ENCODE results near the gene MYMX. TPM values are rescaled to one million over a fixed set of nuclear protein-coding genes. Genes with fewer than 3 reads are reported as not detected.

The MYMX gene
- polyA plus RNA-seq, 1 experiment: not detected

GRCh38 chr6:44177691-44178423 lies 38.9 kb upstream of the MYMX start:
- no peaks in the 10 kb centered on the region for H3K9me3 ChIP-seq (ENCODE audit: control insufficient read depth, insufficient read depth, low read length)
- H3K27me3 ChIP-seq (ENCODE audit: control insufficient read depth, insufficient read depth, low read length): peaks cover 1% of the 10 kb centered on the region
- H3K4me3 ChIP-seq (ENCODE audit: low read depth, low read length): no peak overlapping the region
- POLR2A ChIA-PET: interaction anchor here (1.2 kb wide), 1 partner anchor 69 kb away, joined by 6 read pairs; the partner anchor contains the start of gene HSP90AB1
- TF ChIP-seq CTCF (IDR thresholded peaks at IDR 0.05; ENCODE audit: low read depth, low read length): no peak
- CTCF ChIA-PET: interaction anchor here (0.9 to 1.1 kb wide), 2 partner anchors 90 to 135 kb away, joined by 3 read pairs; partner anchors contain the start of gene AARS2
- peak overlapping the region; percentile 39 for H3K27ac ChIP-seq (ENCODE audit: low read depth, low read length)
- peak; percentile 20 for DNase-seq (ENCODE audit: low read depth, low spot score)

- CTCF ChIA-PET: no interaction called here
- Histone ChIP-seq H3K27ac (ENCODE audit: low read depth, low read length) (no peak overlapping the region), H3K4me3 (ENCODE audit: low read depth, low read length) (no peak overlapping the region), H3K27me3 (ENCODE audit: control insufficient read depth, insufficient read depth, low read length) (peaks cover 7% of the 10 kb centered on the region), H3K9me3 (ENCODE audit: control insufficient read depth, insufficient read depth, low read length) (no peaks in the 10 kb centered on the region)
- POLR2A ChIA-PET: interaction anchor here (1.2 kb wide), 1 partner anchor 69 kb away, joined by 6 read pairs; the partner anchor contains the start of gene HSP90AB1
- no peak for TF ChIP-seq CTCF (IDR thresholded peaks at IDR 0.05; ENCODE audit: low read depth, low read length)
- no peak for DNase-seq (ENCODE audit: low read depth, low spot score)
These were observed 38.2 kb upstream of the MYMX start for GRCh38 chr6:44178424-44179071.

GRCh38 chr6:44179072-44179536 lies 37.6 kb upstream of the MYMX start:
- ChIA-PET POLR2A (no interaction called here), CTCF (no interaction called here)
- no peak for DNase-seq (ENCODE audit: low read depth, low spot score)
- Histone ChIP-seq H3K27ac (ENCODE audit: low read depth, low read length) (no peak overlapping the region), H3K27me3 (ENCODE audit: control insufficient read depth, insufficient read depth, low read length) (peaks cover 9% of the 10 kb centered on the region), H3K4me3 (ENCODE audit: low read depth, low read length) (no peak overlapping the region), H3K9me3 (ENCODE audit: control insufficient read depth, insufficient read depth, low read length) (no peaks in the 10 kb centered on the region)
- TF ChIP-seq CTCF (IDR thresholded peaks at IDR 0.05; ENCODE audit: low read depth, low read length): no peak

GRCh38 chr6:44179648-44180047 lies 37.1 kb upstream of the MYMX start:
- Histone ChIP-seq H3K27me3 (ENCODE audit: control insufficient read depth, insufficient read depth, low read length) (peaks cover 9% of the 10 kb centered on the region), H3K27ac (ENCODE audit: low read depth, low read length) (no peak overlapping the region), H3K9me3 (ENCODE audit: control insufficient read depth, insufficient read depth, low read length) (no peaks in the 10 kb centered on the region), H3K4me3 (ENCODE audit: low read depth, low read length) (no peak overlapping the region)
- POLR2A ChIA-PET: no interaction called here
- DNase-seq (ENCODE audit: low read depth, low spot score): no peak
- no peak for TF ChIP-seq CTCF (IDR thresholded peaks at IDR 0.05; ENCODE audit: low read depth, low read length)
- CTCF ChIA-PET: interaction anchor here (1.2 kb wide), 1 partner anchor 55 kb away, joined by 5 read pairs; no protein-coding TSS in a partner anchor

- no peak for TF ChIP-seq CTCF (IDR thresholded peaks at IDR 0.05; ENCODE audit: low read depth, low read length)
- no peak for DNase-seq (ENCODE audit: low read depth, low spot score)
- H3K9me3 ChIP-seq (ENCODE audit: control insufficient read depth, insufficient read depth, low read length): no peaks in the 10 kb centered on the region
- ChIA-PET POLR2A (no interaction called here), CTCF (interaction anchor here (1.2 kb wide), 1 partner anchor 54 kb away, joined by 5 read pairs; no protein-coding TSS in a partner anchor)
- no peak overlapping the region for H3K27ac ChIP-seq (ENCODE audit: low read depth, low read length)
- H3K27me3 ChIP-seq (ENCODE audit: control insufficient read depth, insufficient read depth, low read length): peaks cover 9% of the 10 kb centered on the region
- no peak overlapping the region for H3K4me3 ChIP-seq (ENCODE audit: low read depth, low read length)
These were observed 36.3 kb upstream of the MYMX start for GRCh38 chr6:44180406-44180805.

All from AG04450 (cell line).